ENCODE results near the gene FHOD3. TPM values are rescaled to one million over a fixed set of nuclear protein-coding genes. Genes with fewer than 3 reads are reported as not detected.

FHOD3 gene
- total and polyA plus RNA-seq, 4 donors: 0.57 to 1.3 (median 1.2) TPM; not detected in 1

DNA sequence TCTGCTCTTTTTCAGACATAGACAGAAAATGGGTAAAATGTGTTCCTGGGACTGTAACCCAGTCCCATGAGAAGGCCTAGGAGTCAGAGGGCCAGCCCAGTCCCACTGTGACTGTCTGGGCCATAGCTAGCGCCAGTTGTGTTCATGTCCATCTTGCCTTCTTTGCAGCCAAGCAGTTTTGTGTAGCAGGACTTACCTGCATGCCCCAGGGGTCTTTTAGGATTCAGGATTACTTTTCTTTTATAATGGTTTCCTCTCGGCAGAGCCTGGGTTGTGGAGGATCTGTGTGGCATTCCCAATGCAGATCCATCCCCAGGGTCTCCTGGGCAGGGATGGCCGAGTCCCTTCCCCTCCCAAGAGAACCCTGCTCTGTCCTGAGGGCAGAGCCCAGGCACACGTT, 90.8 kb downstream of the FHOD3 start:
- Histone ChIP-seq H3K27me3 (ENCODE audit: control insufficient read depth in 4 of 4, insufficient read depth in 4 of 4, low read length in 3 of 4) (no peaks in the 10 kb centered on the region), H3K9me3 (ENCODE audit: control insufficient read depth in 4 of 4, low read length in 3 of 4) (no peaks in the 10 kb centered on the region), H3K36me3 (ENCODE audit: control insufficient read depth in 4 of 4, insufficient read depth in 3 of 4, low read depth in 1 of 4, low read length in 3 of 4) (no peaks in the 10 kb centered on the region), H3K27ac (ENCODE audit: low read depth in 1 of 2, low read length in 2 of 2) (no peak overlapping the region), H3K4me3 (ENCODE audit: low read depth in 1 of 3, low read length in 3 of 3) (no peak overlapping the region), H3K4me1 (ENCODE audit: control insufficient read depth in 4 of 4, insufficient read depth in 4 of 4, low read length in 3 of 4) (no peaks in the 10 kb centered on the region), H3K9ac (ENCODE audit: low read depth in 1 of 2, low read length in 2 of 2) (no peak overlapping the region)
- TF ChIP-seq, protein P1, sequence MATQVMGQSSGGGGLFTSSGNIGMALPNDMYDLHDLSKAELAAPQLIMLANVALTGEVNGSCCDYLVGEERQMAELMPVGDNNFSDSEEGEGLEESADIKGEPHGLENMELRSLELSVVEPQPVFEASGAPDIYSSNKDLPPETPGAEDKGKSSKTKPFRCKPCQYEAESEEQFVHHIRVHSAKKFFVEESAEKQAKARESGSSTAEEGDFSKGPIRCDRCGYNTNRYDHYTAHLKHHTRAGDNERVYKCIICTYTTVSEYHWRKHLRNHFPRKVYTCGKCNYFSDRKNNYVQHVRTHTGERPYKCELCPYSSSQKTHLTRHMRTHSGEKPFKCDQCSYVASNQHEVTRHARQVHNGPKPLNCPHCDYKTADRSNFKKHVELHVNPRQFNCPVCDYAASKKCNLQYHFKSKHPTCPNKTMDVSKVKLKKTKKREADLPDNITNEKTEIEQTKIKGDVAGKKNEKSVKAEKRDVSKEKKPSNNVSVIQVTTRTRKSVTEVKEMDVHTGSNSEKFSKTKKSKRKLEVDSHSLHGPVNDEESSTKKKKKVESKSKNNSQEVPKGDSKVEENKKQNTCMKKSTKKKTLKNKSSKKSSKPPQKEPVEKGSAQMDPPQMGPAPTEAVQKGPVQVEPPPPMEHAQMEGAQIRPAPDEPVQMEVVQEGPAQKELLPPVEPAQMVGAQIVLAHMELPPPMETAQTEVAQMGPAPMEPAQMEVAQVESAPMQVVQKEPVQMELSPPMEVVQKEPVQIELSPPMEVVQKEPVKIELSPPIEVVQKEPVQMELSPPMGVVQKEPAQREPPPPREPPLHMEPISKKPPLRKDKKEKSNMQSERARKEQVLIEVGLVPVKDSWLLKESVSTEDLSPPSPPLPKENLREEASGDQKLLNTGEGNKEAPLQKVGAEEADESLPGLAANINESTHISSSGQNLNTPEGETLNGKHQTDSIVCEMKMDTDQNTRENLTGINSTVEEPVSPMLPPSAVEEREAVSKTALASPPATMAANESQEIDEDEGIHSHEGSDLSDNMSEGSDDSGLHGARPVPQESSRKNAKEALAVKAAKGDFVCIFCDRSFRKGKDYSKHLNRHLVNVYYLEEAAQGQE (IDR thresholded peaks at IDR 0.05): no peak
- TF ChIP-seq FOXA1 (IDR thresholded peaks at IDR 0.05): no peak
- TF ChIP-seq SP1 (IDR thresholded peaks at IDR 0.05): no peak
- TF ChIP-seq HNF4G (IDR thresholded peaks at IDR 0.05): no peak
- TF ChIP-seq, protein P2, sequence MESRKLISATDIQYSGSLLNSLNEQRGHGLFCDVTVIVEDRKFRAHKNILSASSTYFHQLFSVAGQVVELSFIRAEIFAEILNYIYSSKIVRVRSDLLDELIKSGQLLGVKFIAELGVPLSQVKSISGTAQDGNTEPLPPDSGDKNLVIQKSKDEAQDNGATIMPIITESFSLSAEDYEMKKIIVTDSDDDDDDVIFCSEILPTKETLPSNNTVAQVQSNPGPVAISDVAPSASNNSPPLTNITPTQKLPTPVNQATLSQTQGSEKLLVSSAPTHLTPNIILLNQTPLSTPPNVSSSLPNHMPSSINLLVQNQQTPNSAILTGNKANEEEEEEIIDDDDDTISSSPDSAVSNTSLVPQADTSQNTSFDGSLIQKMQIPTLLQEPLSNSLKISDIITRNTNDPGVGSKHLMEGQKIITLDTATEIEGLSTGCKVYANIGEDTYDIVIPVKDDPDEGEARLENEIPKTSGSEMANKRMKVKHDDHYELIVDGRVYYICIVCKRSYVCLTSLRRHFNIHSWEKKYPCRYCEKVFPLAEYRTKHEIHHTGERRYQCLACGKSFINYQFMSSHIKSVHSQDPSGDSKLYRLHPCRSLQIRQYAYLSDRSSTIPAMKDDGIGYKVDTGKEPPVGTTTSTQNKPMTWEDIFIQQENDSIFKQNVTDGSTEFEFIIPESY (IDR thresholded peaks at IDR 0.05): no peak
- no peak for TF ChIP-seq NR2F2 (IDR thresholded peaks at IDR 0.05)
- no peak for TF ChIP-seq HNF4A (conservative IDR thresholded peaks at IDR 0.05)
- no peak for TF ChIP-seq EGR1 (IDR thresholded peaks at IDR 0.05; ENCODE audit: low read depth in 2 of 2)
- TF ChIP-seq RXRA (IDR thresholded peaks at IDR 0.05): no peak
- TF ChIP-seq, protein P3, sequence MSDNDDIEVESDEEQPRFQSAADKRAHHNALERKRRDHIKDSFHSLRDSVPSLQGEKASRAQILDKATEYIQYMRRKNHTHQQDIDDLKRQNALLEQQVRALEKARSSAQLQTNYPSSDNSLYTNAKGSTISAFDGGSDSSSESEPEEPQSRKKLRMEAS (IDR thresholded peaks at IDR 0.05): no peak
- TF ChIP-seq, protein P4, sequence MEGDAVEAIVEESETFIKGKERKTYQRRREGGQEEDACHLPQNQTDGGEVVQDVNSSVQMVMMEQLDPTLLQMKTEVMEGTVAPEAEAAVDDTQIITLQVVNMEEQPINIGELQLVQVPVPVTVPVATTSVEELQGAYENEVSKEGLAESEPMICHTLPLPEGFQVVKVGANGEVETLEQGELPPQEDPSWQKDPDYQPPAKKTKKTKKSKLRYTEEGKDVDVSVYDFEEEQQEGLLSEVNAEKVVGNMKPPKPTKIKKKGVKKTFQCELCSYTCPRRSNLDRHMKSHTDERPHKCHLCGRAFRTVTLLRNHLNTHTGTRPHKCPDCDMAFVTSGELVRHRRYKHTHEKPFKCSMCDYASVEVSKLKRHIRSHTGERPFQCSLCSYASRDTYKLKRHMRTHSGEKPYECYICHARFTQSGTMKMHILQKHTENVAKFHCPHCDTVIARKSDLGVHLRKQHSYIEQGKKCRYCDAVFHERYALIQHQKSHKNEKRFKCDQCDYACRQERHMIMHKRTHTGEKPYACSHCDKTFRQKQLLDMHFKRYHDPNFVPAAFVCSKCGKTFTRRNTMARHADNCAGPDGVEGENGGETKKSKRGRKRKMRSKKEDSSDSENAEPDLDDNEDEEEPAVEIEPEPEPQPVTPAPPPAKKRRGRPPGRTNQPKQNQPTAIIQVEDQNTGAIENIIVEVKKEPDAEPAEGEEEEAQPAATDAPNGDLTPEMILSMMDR (IDR thresholded peaks at IDR 0.05; ENCODE audit: low read depth, low read length, missing input control): no peak
- TF ChIP-seq RAD21 (IDR thresholded peaks at IDR 0.05): no peak
- no peak for DNase-seq (ENCODE audit: low spot score)
- WGBS: 82% methylated on average over 4 of the region's 4 CpGs

DNA sequence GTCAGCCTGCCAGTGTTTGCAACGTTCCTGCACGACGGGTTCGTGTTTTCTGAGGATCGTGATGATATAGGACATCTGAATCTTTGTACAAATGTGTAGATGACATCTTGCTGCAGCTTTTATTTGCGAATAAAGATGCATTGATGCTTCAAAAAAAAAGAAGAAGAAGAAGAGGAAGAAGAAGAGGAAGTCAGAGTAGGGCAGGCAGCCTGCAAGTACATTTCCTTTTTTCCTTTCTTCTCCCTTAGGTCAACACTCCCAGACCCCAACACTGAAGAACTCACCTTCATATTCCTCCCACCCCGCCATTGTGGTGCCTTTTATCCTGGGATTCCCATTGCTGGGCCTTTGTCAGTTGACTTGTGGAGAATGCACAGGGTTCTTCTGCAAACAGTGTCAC, 91.5 kb downstream of the FHOD3 start:
- DNase-seq (ENCODE audit: low spot score): no peak
- no peak overlapping the region for H3K4me3 ChIP-seq (ENCODE audit: low read depth in 1 of 3, low read length in 3 of 3)
- H3K27me3 ChIP-seq (ENCODE audit: control insufficient read depth in 4 of 4, insufficient read depth in 4 of 4, low read length in 3 of 4): no peaks in the 10 kb centered on the region
- 85% methylated on average over 7 of the region's 7 CpGs for WGBS
- H3K9me3 ChIP-seq (ENCODE audit: control insufficient read depth in 4 of 4, low read length in 3 of 4): no peaks in the 10 kb centered on the region
- no peak overlapping the region for H3K27ac ChIP-seq (ENCODE audit: low read depth in 1 of 2, low read length in 2 of 2)
- H3K4me1 ChIP-seq (ENCODE audit: control insufficient read depth in 4 of 4, insufficient read depth in 4 of 4, low read length in 3 of 4): no peaks in the 10 kb centered on the region
- H3K36me3 ChIP-seq (ENCODE audit: control insufficient read depth in 4 of 4, insufficient read depth in 3 of 4, low read depth in 1 of 4, low read length in 3 of 4): no peaks in the 10 kb centered on the region
- no peak overlapping the region for H3K9ac ChIP-seq (ENCODE audit: low read depth in 1 of 2, low read length in 2 of 2)
- TF ChIP-seq, protein P5, sequence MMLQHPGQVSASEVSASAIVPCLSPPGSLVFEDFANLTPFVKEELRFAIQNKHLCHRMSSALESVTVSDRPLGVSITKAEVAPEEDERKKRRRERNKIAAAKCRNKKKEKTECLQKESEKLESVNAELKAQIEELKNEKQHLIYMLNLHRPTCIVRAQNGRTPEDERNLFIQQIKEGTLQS (IDR thresholded peaks at IDR 0.05): no peak
- TF ChIP-seq GABPA (IDR thresholded peaks at IDR 0.05 in 1 of 2, conservative IDR thresholded peaks at IDR 0.05 in 1 of 2): no peak
- no peak for TF ChIP-seq EGR1 (IDR thresholded peaks at IDR 0.05; ENCODE audit: low read depth in 2 of 2)
- no peak for TF ChIP-seq JUND (IDR thresholded peaks at IDR 0.05)
- TF ChIP-seq YY1 (IDR thresholded peaks at IDR 0.05): no peak
- no peak for TF ChIP-seq RAD21 (IDR thresholded peaks at IDR 0.05)
- TF ChIP-seq SP1 (IDR thresholded peaks at IDR 0.05): no peak
- TF ChIP-seq TAF1 (conservative IDR thresholded peaks at IDR 0.05): no peak
- TF ChIP-seq RXRA (IDR thresholded peaks at IDR 0.05): no peak
